Stimulated activated CD8-positive, alpha-beta memory T cell treated with anti-CD3 and anti-CD28 coated beads, Interleukin-12 subunit alpha, Interleukin-12 subunit beta, amount 100 ng/mL, for 24 hours (primary cell): ENCODE measurements around the gene HEPACAM2.

Experiments
- DNase-seq: peaks from one replicate; pipeline ENCODE4 v3.0.0-alpha.2; 2020; ENCODE audit errors: extremely low read depth

The HEPACAM2 gene

DNA sequence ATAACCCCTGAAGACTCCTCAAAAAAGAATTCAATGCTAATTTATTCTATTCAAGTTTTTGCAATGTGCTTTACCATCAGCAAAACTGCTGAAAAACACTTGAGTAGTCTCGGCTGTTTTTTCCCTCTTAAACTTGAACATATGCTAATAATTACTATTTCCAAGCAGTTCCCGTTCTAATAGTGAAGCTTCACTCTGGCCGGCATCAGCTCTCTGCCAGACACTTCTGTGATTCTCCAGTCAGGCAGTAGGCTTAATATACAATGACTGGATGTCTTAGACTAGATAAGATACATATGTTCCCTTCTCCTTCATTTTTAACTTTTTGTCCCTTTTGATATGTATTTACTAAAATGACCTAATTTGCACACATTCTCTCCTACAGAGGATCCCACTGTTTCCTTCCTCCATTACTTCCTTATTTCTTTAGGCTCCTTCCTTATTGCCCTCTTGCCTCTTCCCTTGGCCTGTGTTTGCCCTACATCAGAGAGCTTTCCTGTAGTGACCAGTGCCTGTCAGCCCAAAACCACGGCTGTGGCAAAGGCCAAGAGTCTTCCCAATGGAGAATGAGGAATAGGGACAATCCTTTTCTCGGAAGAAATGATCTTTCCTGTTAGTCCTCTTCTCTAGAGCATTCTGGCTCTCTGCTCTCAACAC is 23.5 kb downstream of the HEPACAM2 start:
- DNase-seq, result no peak

DNA sequence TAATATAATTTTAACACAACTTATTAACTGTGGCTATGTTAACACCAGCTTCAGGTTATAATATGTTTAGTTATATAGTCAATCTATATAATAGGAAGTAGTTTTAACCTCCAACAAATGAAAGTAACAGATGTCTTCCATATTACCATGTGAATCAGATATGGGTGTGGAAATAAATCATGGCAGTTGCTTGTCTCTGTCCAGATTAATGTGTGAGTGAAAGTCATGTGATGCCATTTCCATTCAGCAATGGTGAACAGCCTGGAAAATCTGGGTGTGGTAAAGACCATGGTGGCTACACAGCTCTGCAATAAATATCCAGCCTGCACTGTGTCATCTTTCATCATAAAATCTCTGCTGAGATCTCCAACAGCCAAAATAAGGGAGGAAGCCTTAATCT is 27.8 kb downstream of the HEPACAM2 start:
- DNase-seq, result no peak

- DNase-seq, result no peak
Observed at GRCh38 chr7:93196336-93196735, 29.9 kb downstream of the HEPACAM2 start.

GRCh38 chr7:93194386-93194785 is 31.9 kb downstream of the HEPACAM2 start:
- DNase-seq, result no peak

GRCh38 chr7:93188870-93189634 is 37.2 kb downstream of the HEPACAM2 start:
- DNase-seq, result no peak

GRCh38 chr7:93185303-93186027 is 40.8 kb downstream of the HEPACAM2 start:
- DNase-seq, result no peak

DNA sequence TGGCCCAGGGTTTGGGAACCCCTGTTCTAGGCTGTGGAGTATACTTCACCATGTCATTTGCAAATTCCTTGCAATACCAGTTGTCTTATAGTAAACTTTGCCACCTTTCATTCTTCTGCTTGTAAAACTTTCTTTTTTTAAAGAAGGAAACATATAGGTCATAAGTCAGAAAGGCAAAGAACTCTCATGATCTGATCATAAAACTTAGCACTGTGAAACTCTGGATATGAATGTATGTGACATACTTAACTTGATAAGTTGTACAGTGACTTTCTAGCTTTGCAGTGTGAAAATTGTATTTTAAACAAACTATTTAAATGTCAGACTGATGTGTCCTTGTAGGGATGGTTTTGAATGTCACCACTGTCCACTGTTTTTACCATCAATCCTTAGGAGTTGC is 47.1 kb downstream of the HEPACAM2 start:
- no peak for DNase-seq

DNA sequence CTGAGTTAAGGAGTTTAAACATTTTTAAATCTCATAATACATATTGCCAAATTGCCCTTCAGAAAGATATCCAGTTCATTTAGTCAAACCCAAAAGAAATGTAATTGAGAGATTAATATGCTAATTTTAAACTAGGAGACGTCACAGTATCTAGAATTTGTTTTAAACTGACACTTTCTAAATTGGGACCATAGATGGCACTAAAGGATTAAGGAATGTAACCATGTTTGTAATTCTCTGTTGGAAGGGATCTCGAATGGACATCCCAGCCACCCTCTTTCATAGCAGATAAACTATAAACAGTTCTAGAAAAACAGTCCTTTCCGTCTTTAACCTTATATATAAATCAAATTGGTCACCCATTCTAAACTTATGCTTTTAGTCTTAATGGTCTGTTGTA is 48.1 kb downstream of the HEPACAM2 start:
- no peak for DNase-seq

DNA sequence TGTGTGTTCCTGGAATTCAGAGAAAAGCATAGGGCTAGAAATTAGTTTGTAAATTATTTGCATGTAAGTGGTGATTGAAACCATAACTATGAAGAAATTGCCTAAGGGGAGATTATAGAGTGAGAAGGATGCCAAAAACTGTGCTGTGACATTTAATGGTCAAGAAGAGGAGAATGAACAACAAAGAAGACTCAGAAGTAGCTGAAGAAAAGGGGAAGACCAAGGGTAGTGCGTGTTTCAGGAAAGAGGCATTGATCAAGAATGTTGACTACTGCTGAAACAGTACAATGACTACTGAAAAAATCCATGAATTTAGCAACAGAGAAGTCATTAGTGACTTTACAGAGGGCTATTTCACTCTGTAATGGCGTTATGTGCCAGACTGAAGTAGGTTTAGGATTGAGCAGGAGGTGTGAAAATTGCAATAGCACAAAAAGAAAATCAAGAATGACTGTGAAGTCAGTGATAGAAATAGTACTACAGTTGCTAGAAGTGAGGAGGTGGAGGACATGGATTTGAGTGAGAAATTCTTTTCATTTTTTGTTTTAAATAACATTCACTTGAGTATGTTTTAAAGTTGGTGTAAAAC is 49.2 kb downstream of the HEPACAM2 start:
- no peak for DNase-seq

- no peak for DNase-seq
Observed at GRCh38 chr7:93175219-93175618, 51.0 kb downstream of the HEPACAM2 start.

- DNase-seq, result no peak
Observed at GRCh38 chr7:93172683-93173082, 53.6 kb downstream of the HEPACAM2 start.

DNA sequence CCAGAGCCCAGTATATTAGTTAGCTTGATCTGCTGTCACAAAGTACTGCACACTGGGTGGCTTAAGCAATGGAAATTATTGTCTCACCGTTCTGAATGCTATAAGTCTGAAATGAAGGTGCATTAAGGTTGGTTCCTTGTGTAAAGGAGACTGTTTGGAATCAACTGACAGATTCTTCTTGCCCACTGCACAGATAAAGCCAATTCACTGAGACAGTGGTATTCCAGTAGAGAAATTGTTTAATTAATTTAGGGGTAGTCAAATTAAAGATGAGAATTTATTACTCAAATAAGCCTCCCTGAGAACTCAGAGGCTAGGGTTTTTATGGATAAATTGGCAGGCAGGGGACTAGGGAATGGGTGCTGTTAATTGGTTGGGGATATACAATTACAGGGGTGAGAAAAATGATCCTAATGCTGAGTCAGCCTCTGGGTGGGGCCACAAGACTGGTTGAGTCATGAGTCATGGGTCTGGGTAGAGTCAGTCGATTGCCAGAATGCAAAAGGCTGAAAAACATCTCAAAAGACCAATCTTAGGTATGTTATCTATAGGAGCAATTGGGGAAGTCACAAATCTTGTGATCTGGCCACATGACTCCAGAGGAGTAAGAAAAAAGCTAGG is 54.6 kb downstream of the HEPACAM2 start:
- DNase-seq, result no peak

DNA sequence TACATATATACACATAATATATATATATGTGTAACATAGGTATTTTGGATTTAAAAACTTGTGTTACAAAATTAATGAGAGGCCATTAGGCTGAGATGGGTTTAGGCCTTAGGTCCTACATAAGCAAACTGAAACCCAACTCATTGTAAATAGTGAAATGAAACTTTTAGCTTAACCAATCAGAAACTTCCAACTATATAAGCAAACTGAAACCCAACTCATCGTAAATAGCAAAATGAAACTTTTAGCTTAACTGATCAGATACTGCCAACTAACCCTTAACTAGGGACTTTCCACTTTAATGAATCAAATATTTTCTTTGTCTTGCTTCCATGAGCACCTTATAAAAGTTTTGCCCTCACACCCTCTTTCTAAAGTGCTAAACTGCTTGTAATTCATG is 60.8 kb downstream of the HEPACAM2 start:
- no peak for DNase-seq

DNA sequence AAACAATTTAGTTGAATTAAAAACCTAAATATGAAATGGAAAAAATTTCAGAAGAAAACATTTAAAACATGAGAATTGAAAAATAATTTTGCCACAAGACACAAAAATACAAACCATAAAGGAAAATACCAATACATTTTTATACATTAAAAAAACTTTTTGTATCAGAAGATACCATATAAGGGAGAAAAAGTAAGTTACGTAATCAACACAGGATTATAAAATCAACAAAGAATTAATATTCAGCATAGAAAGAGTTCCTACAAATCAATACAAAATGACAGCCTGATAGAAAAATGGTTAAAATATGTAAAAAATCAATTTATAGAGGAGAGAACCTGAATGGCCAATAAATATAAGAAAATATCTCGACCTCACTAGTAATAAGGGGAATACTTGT is 61.5 kb downstream of the HEPACAM2 start:
- no peak for DNase-seq

DNA sequence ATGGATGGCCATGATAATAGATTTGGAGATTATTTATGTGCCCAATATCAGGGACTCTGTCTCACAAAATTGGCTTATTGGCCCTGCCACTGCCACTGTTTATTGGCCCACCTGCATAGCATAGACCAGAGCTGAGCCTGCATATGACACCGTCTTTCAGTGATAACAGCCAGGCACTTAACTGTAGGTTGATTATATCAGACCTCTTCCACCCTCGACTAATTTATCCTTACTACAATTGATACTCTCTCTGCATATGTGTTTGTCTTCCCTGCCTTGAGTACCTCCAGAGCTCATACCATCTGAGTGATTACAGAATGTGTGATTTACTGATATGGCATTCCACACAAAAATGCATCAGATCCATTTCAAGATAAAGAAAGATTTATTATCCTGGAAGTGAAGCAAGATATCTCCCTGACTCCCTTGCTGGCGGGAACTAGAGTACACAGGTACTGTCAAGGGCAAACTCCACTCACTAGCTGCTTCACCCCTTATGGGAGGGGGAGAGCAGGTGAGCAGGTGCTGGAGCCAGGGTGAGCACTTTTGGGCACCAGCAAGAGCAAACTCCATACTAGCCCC is 65.0 kb downstream of the HEPACAM2 start:
- DNase-seq, result no peak

- DNase-seq, result no peak
Observed at GRCh38 chr7:93160410-93160809, 65.9 kb downstream of the HEPACAM2 start.

GRCh38 chr7:93159490-93159889 is 66.8 kb downstream of the HEPACAM2 start:
- no peak for DNase-seq

- no peak for DNase-seq
Observed at GRCh38 chr7:93156884-93157283, 69.4 kb downstream of the HEPACAM2 start.

- no peak for DNase-seq
Observed at GRCh38 chr7:93150200-93150835, 76.0 kb downstream of the HEPACAM2 start.

DNA sequence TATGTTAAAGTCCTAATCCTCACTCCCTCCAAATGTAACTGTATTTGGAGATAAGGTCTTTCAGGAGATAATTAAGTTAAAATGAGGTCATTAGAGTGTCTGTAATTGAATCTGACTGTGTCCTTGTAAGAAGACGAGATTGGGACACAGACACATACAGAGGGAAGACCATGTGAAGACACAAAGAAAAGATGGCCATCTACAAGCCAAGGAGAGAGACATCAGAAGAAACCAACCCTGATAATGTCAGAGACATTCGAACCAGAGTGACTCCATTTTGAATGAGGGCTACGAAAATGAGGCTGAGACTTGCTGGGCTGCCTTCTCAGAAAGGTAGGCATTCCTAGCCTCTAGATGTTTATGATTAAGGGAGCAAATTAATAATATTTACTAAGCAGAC is 77.5 kb downstream of the HEPACAM2 start:
- no peak for DNase-seq

DNA sequence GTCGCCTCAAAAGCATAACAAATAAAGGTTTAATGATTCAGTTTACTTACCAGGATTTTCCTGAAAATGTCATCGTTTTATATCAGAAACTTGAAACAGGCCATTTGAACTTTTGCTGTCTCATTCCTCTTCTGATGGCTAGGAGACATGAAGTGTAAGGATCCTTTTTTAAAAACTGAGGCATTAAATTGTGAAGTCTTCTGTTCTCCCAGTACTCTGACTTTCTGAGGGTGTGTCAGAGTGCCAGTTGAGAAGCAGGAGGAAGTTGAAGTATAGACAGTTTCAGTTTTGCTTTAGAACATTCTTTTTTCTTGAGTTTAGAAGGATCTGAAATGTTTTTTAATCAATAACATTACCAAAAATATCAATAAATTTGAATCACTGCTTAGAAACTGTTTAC is 78.1 kb downstream of the HEPACAM2 start, which contains the start of gene SAMD9L:
Gene SAMD9L (minus strand): TSS at position 242 of the 400 bp plus-strand sequence. CDS start 12,414 bp downstream, outside the sequence.
- no peak for DNase-seq
